ENCODE data around the gene HMCN2. TPM values are rescaled to one million over a fixed set of nuclear protein-coding genes. Genes with fewer than 3 reads are reported as not detected.

The HMCN2 gene
- total RNA-seq, 2 donors from 2014 or later = 2.9 to 5.5 TPM

DNA sequence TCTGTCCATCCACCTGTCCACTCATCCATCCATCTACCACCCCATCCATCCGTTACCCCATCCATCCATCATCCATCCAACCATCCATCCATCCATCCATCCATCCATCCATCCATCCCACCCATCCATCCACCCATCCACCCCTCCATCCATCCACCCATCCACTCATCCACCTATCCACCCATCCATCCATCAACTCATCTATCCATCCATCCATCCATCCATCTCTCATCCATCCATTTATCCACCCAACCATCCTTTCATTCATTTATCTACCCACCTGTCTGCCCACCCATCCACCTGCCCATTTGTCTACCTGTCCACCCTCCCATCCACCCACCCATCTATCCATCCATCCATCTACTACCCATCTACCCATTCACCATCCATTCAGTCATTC, 95.1 kb downstream of the HMCN2 start:
- Histone ChIP-seq H3K4me3 (no peak overlapping the region), H3K4me1 (replicated peaks) (no peaks in the 10 kb centered on the region), H3K27me3 (replicated peaks; ENCODE audit: insufficient read depth) (no peaks in the 10 kb centered on the region), H3K27ac (no peak overlapping the region), H3K36me3 (no peaks in the 10 kb centered on the region), H3K9me3 (no peaks in the 10 kb centered on the region)
- no peak for TF ChIP-seq POLR2AphosphoS5 (IDR thresholded peaks at IDR 0.05)
- TF ChIP-seq, protein P1, sequence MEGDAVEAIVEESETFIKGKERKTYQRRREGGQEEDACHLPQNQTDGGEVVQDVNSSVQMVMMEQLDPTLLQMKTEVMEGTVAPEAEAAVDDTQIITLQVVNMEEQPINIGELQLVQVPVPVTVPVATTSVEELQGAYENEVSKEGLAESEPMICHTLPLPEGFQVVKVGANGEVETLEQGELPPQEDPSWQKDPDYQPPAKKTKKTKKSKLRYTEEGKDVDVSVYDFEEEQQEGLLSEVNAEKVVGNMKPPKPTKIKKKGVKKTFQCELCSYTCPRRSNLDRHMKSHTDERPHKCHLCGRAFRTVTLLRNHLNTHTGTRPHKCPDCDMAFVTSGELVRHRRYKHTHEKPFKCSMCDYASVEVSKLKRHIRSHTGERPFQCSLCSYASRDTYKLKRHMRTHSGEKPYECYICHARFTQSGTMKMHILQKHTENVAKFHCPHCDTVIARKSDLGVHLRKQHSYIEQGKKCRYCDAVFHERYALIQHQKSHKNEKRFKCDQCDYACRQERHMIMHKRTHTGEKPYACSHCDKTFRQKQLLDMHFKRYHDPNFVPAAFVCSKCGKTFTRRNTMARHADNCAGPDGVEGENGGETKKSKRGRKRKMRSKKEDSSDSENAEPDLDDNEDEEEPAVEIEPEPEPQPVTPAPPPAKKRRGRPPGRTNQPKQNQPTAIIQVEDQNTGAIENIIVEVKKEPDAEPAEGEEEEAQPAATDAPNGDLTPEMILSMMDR (IDR thresholded peaks at IDR 0.05) = no peak
- TF ChIP-seq POLR2A (IDR thresholded peaks at IDR 0.05) = no peak
- intact Hi-C loops (cut with DNase I) = no loop called here
- no peak for DNase-seq (ENCODE audit: low spot score)
- WGBS = 97% methylated on average over 1 of the region's 1 CpG

DNA sequence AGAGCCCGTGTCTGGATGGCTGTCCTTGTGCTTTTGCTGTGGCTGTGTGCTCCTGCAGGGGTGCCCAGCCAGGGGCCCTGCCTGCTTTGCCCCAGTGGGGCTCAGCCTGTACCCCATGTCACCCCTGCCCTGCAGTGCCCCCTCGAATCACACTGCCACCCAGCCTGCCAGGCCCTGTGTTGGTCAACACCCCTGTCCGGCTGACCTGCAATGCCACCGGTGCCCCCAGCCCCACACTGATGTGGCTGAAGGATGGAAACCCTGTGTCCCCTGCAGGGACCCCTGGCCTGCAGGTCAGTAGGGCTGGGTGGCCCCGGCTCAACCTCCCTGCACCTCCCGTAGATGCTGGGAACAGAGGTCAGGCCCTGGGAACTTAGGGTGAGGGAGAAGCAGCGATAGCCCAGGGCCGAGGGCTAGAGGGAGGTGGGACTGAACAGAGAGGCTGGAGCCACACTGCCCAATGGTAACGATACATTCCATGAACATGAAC, 96.4 kb downstream of the HMCN2 start:
- H3K4me3 ChIP-seq = no peak overlapping the region
- H3K27ac ChIP-seq = no peak overlapping the region
- WGBS = 90% methylated on average over 6 of the region's 9 CpGs
- H3K27me3 ChIP-seq (replicated peaks; ENCODE audit: insufficient read depth) = no peaks in the 10 kb centered on the region
- intact Hi-C loops (cut with DNase I) = no loop called here
- TF ChIP-seq POLR2AphosphoS5 (IDR thresholded peaks at IDR 0.05) = no peak
- TF ChIP-seq, protein P1 (IDR thresholded peaks at IDR 0.05) = no peak
- TF ChIP-seq POLR2A (IDR thresholded peaks at IDR 0.05) = no peak
- H3K36me3 ChIP-seq = no peaks in the 10 kb centered on the region
- no peak for DNase-seq (ENCODE audit: low spot score)
- H3K4me1 ChIP-seq (replicated peaks) = no peaks in the 10 kb centered on the region
- no peaks in the 10 kb centered on the region for H3K9me3 ChIP-seq

DNA sequence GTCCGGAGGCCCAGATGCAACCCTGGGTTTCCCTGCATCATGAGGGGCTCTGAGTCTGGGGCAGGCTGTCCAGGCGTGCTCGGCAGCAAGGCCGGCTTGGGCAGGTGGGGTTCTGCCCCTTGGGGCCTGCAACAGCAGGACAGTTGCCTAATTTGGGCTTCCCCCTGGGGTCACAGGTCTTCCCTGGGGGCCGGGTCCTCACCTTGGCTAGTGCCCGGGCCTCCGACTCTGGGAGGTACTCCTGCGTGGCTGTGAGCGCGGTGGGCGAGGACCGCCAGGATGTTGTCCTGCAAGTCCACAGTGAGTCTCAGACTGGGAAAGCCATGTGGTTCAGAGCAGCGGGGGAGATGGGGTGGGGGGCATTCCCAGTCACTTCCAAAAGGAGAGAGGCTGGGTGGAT, 97.1 kb downstream of the HMCN2 start:
- H3K4me3 ChIP-seq = no peak overlapping the region
- WGBS = 92% methylated on average over 10 of the region's 13 CpGs
- intact Hi-C loops (cut with DNase I) = no loop called here
- no peak overlapping the region for H3K27ac ChIP-seq
- no peak for DNase-seq (ENCODE audit: low spot score)
- no peaks in the 10 kb centered on the region for H3K36me3 ChIP-seq
- H3K4me1 ChIP-seq (replicated peaks) = no peaks in the 10 kb centered on the region
- TF ChIP-seq POLR2A (IDR thresholded peaks at IDR 0.05) = no peak
- TF ChIP-seq, protein P1 (IDR thresholded peaks at IDR 0.05) = no peak
- TF ChIP-seq POLR2AphosphoS5 (IDR thresholded peaks at IDR 0.05) = no peak
- H3K27me3 ChIP-seq (replicated peaks; ENCODE audit: insufficient read depth) = no peaks in the 10 kb centered on the region
- H3K9me3 ChIP-seq = no peaks in the 10 kb centered on the region

DNA sequence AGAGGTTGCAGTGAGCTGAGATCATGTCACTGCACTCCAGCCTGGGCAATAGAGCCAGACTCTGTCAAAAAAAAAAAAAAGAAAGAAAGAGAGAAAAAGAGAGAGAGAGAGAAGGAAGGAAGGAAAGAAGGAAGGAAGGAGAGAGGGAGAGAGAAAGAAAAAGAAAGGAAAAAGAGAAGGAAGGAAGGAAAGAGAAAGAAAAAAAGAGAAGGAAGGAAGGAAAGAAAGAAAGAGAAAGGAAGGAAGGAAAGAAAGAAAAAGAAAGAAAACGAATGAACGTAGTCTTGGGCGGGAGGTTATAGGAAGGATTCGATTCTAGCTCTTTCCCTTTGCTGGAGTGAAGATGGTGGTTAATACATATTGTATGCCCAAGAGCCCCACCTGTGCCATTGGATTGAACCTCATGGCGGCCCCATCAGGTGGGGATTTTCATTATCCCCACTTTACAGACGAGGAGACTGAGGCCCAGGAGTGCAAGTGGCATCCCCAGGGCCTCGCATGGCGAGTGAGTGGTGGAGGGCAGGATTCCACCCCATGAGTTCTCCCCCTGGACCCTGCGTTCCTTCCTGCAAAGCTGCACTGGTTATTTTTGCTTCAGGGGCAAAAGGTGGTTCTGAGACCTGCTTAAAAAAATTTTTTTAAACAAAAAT, 98.3 kb downstream of the HMCN2 start:
- TF ChIP-seq POLR2A (IDR thresholded peaks at IDR 0.05) (no peak), POLR2AphosphoS5 (IDR thresholded peaks at IDR 0.05) (no peak)
- TF ChIP-seq, protein P1 (IDR thresholded peaks at IDR 0.05) = no peak
- no peak for DNase-seq (ENCODE audit: low spot score)
- Histone ChIP-seq H3K4me1 (replicated peaks) (no peaks in the 10 kb centered on the region), H3K36me3 (no peaks in the 10 kb centered on the region), H3K4me3 (no peak overlapping the region), H3K27me3 (replicated peaks; ENCODE audit: insufficient read depth) (no peaks in the 10 kb centered on the region), H3K27ac (no peak overlapping the region), H3K9me3 (no peaks in the 10 kb centered on the region)
- WGBS = 87% methylated on average over 9 of the region's 9 CpGs
- intact Hi-C loops (cut with DNase I) = no loop called here

All from prostate gland (tissue), 2 donors.